Keratinocyte (primary cell): ENCODE results near the gene UNKL. TPM values are rescaled to one million over a fixed set of nuclear protein-coding genes. Genes with fewer than 3 reads are reported as not detected.

Experiments
- DNase-seq: peaks from one replicate; pipeline ENCODE4 v3.0.0-alpha.2; 2011; ENCODE audit warnings: low read depth, missing footprints, low spot score
- FAIRE-seq: peaks from 2 replicates; lab custom pipeline; 2011; peaks lifted over from hg19 to GRCh38; lab: Jason Lieb, UNC
- H2AFZ ChIP-seq: 2 replicates; pipeline ENCODE4 v1.6.0; 2012; ENCODE audit warnings: low read length, control low read depth, inconsistent platforms; ENCODE audit not compliant: control insufficient read depth
- H3K27ac ChIP-seq: 2 replicates; pipeline ENCODE4 v1.5.1; 2011; ENCODE audit warnings: low read length; ENCODE audit not compliant: control insufficient read depth, insufficient read depth
- H3K27me3 ChIP-seq: 3 replicates; pipeline ENCODE4 v1.6.0; 2011; ENCODE audit warnings: low read length; ENCODE audit not compliant: control insufficient read depth, insufficient read depth; ENCODE audit errors: extremely low read depth
- H3K36me3 ChIP-seq, 2 experiments: 2 replicates in 1 of 2; 3 replicates in 1 of 2; pipeline ENCODE4 v1.5.1; 2011; ENCODE audit warnings: low read length in 2 of 2, mild to moderate bottlenecking in 1 of 2; ENCODE audit not compliant: control insufficient read depth in 2 of 2, insufficient read depth in 2 of 2; ENCODE audit errors: extremely low read depth in 1 of 2
- H3K4me1 ChIP-seq: 3 replicates; pipeline ENCODE4 v1.5.1; 2011; ENCODE audit warnings: low read length; ENCODE audit not compliant: control insufficient read depth, insufficient read depth; ENCODE audit errors: extremely low read depth
- H3K4me2 ChIP-seq: 3 replicates; pipeline ENCODE4 v1.6.0; 2011; ENCODE audit warnings: low read depth, low read length; ENCODE audit not compliant: control insufficient read depth, insufficient read depth; ENCODE audit errors: extremely low read depth
- H3K4me3 ChIP-seq, 3 experiments: fragments of 200-600 bp in 1 of 3; sonication (generic) in 1 of 3; 2 replicates in 2 of 3; 3 replicates in 1 of 3; pipeline ENCODE4 v1.5.1; 2011 to 2016; ENCODE audit warnings: low read length in 3 of 3, mild to moderate bottlenecking in 3 of 3, control low read depth in 2 of 3, inconsistent platforms in 1 of 3, low read depth in 1 of 3, mixed read lengths in 1 of 3, mixed run types in 1 of 3, moderate library complexity in 1 of 3; ENCODE audit not compliant: control insufficient read depth in 2 of 3, insufficient read depth in 2 of 3; ENCODE audit errors: extremely low read depth in 1 of 3
- H3K79me2 ChIP-seq: 2 replicates; pipeline ENCODE4 v1.6.0; 2012; ENCODE audit warnings: low read length; ENCODE audit not compliant: control insufficient read depth, insufficient read depth
- H3K9ac ChIP-seq: 3 replicates; pipeline ENCODE4 v1.6.0; 2011; ENCODE audit warnings: low read length; ENCODE audit not compliant: control insufficient read depth, insufficient read depth; ENCODE audit errors: extremely low read depth
- H3K9me1 ChIP-seq: 3 replicates; pipeline ENCODE4 v1.6.0; 2011; ENCODE audit warnings: low read length; ENCODE audit not compliant: control insufficient read depth, insufficient read depth; ENCODE audit errors: extremely low read depth
- H3K9me3 ChIP-seq: 2 replicates; pipeline ENCODE4 v1.5.1; 2012; ENCODE audit warnings: low read depth, low read length; ENCODE audit not compliant: control insufficient read depth
- H4K20me1 ChIP-seq: 3 replicates; pipeline ENCODE4 v1.6.0; 2011; ENCODE audit warnings: low read length; ENCODE audit not compliant: control insufficient read depth, insufficient read depth; ENCODE audit errors: extremely low read depth
- CTCF ChIP-seq, 3 experiments: IDR thresholded peaks in 1 of 3; conservative IDR thresholded peaks in 1 of 3; optimal IDR thresholded peaks in 1 of 3; 2 replicates in 2 of 3; 3 replicates in 1 of 3; pipeline versions ENCODE3 to v1.5.1; 2011; ENCODE audit warnings: low read length in 3 of 3, mild to moderate bottlenecking in 3 of 3, moderate library complexity in 2 of 3, control low read depth in 1 of 3, inconsistent platforms in 1 of 3; ENCODE audit not compliant: insufficient read depth in 2 of 3; ENCODE audit errors: extremely low read depth in 1 of 3
- EZH2 ChIP-seq: IDR thresholded peaks from one replicate; pipeline ENCODE4 v1.6.1; 2012; ENCODE audit warnings: inconsistent platforms, mild to moderate bottlenecking, low read length, moderate library complexity
- dilution Hi-C: fragments of 300-500 bp; cut with MboI; formaldehyde crosslinking; loops from one replicate; pipeline ENCODE4 v1.7.0; 2020; ENCODE audit warnings: low sequenced_read_pairs; ENCODE audit not compliant: extremely low pct_ligation_motif_present
- polyA plus RNA-seq, 5 experiments: library from polyadenylated mRNA; depleted of rRNA in 3 of 5; stranded (reverse) in 3 of 5; stranded (forward) in 1 of 5; unstranded in 1 of 5; fragments of >200 nt; gene quantifications; 1 replicate in 1 of 5; 2 replicates in 3 of 5; 3 replicates in 1 of 5; pipeline versions ENCODE4 v1.2.1 to v1.2.3, GENCODE V29; 2011 to 2012; ENCODE audit warnings: missing spikeins in 2 of 5, low read depth in 1 of 5, low replicate concordance in 1 of 5

UNKL gene
- polyA plus RNA-seq, 1 donor (not counting 4 experiments of a cell fraction or from before 2014, with no cell fraction given), result 2.3 TPM

GRCh38 chr16:1378087-1378803 lies 36.3 kb downstream of the UNKL start:
- Histone ChIP-seq H4K20me1 (no peaks in the 10 kb centered on the region), H3K4me2 (peak overlapping the region; percentile 79), H3K79me2 (no peaks in the 10 kb centered on the region), H3K9ac (peak overlapping the region; percentile 85), H3K9me1 (no peaks in the 10 kb centered on the region), H3K27ac (no peak overlapping the region), H3K4me1 (peaks cover 7% of the 10 kb centered on the region), H3K36me3 (no peaks in the 10 kb centered on the region), H2AFZ (no peak overlapping the region), H3K27me3 (no peaks in the 10 kb centered on the region), H3K4me3 (no peak overlapping the region), H3K9me3 (no peaks in the 10 kb centered on the region)
- no peak for DNase-seq
- no peak for TF ChIP-seq EZH2
- no peak for TF ChIP-seq CTCF (optimal IDR thresholded peaks at IDR 0.05 in 1 of 3, IDR thresholded peaks at IDR 0.05 in 1 of 3, conservative IDR thresholded peaks at IDR 0.05 in 1 of 3; ENCODE audit: extremely low read depth in 1 of 3, insufficient read depth in 2 of 3, low read length in 3 of 3)
- dilution Hi-C loops, result no loop called here
- FAIRE-seq, result no peak

- no peaks in the 10 kb centered on the region for H3K9me3 ChIP-seq
- no peak overlapping the region for H3K9ac ChIP-seq
- H3K9me1 ChIP-seq, result no peaks in the 10 kb centered on the region
- FAIRE-seq, result no peak
- no peak for DNase-seq
- TF ChIP-seq CTCF (optimal IDR thresholded peaks at IDR 0.05 in 1 of 3, IDR thresholded peaks at IDR 0.05 in 1 of 3, conservative IDR thresholded peaks at IDR 0.05 in 1 of 3; ENCODE audit: extremely low read depth in 1 of 3, insufficient read depth in 2 of 3, low read length in 3 of 3) (no peak), EZH2 (no peak)
- peaks cover 7% of the 10 kb centered on the region for H3K4me1 ChIP-seq
- H3K4me2 ChIP-seq, result no peak overlapping the region
- no peaks in the 10 kb centered on the region for H4K20me1 ChIP-seq
- no peak overlapping the region for H2AFZ ChIP-seq
- H3K4me3 ChIP-seq, result no peak overlapping the region
- no peak overlapping the region for H3K27ac ChIP-seq
- H3K27me3 ChIP-seq, result no peaks in the 10 kb centered on the region
- H3K79me2 ChIP-seq, result no peaks in the 10 kb centered on the region
- dilution Hi-C loops, result no loop called here
- H3K36me3 ChIP-seq, result no peaks in the 10 kb centered on the region
These were observed 37.0 kb downstream of the UNKL start for GRCh38 chr16:1377406-1378010.
